Astrocyte (in vitro differentiated cells and primary cell): ENCODE measurements around the gene GRK5. TPM values are rescaled to one million over a fixed set of nuclear protein-coding genes. Genes with fewer than 3 reads are reported as not detected.

Experiments
- DNase-seq: peaks from one replicate; pipeline ENCODE4 v3.0.0-alpha.2; 2010; ENCODE audit warnings: low read depth
- FAIRE-seq: peaks from 2 replicates; lab custom pipeline; 2011; peaks lifted over from hg19 to GRCh38; lab: Jason Lieb, UNC
- H2AFZ ChIP-seq: 2 replicates; pipeline ENCODE4 v1.6.0; 2012; ENCODE audit warnings: low read depth, low read length, inconsistent platforms
- H3K27ac ChIP-seq: 2 replicates; pipeline ENCODE4 v1.5.1; 2011; ENCODE audit warnings: low read depth, low read length, inconsistent platforms
- H3K27me3 ChIP-seq: 2 replicates; pipeline ENCODE4 v1.6.0; 2011; ENCODE audit warnings: low read length, inconsistent platforms; ENCODE audit not compliant: insufficient read depth
- H3K36me3 ChIP-seq: 2 replicates; pipeline ENCODE4 v1.5.1; 2011; ENCODE audit warnings: low read length, inconsistent platforms; ENCODE audit not compliant: insufficient read depth
- H3K4me1 ChIP-seq: 2 replicates; pipeline ENCODE4 v1.5.1; 2011; ENCODE audit warnings: low read length, inconsistent platforms; ENCODE audit not compliant: insufficient read depth
- H3K4me2 ChIP-seq: 2 replicates; pipeline ENCODE4 v1.6.0; 2012; ENCODE audit warnings: low read length, inconsistent platforms
- H3K4me3 ChIP-seq: 2 replicates; pipeline ENCODE4 v1.5.1; 2011; ENCODE audit warnings: low read depth, mild to moderate bottlenecking, low read length, inconsistent platforms; ENCODE audit not compliant: insufficient read depth
- H3K79me2 ChIP-seq: 2 replicates; pipeline ENCODE4 v1.6.0; 2012; ENCODE audit warnings: mild to moderate bottlenecking, low read length, inconsistent platforms; ENCODE audit not compliant: insufficient read depth
- H3K9ac ChIP-seq: 2 replicates; pipeline ENCODE4 v1.6.0; 2012; ENCODE audit warnings: mild to moderate bottlenecking, low read length, inconsistent platforms
- H3K9me3 ChIP-seq: 2 replicates; pipeline ENCODE4 v1.5.1; 2012; ENCODE audit warnings: low read depth, mild to moderate bottlenecking, low read length, inconsistent platforms; ENCODE audit not compliant: insufficient read depth
- H4K20me1 ChIP-seq: 2 replicates; pipeline ENCODE4 v1.6.0; 2012; ENCODE audit warnings: low read length, inconsistent platforms; ENCODE audit not compliant: insufficient read depth
- H3K27ac Mint-ChIP-seq: one replicate; pipeline ENCODE4 v1.8.0; 2021; ENCODE audit warnings: mild to moderate bottlenecking, mixed read lengths; ENCODE audit not compliant: unreplicated experiment
- H3K27me3 Mint-ChIP-seq: one replicate; pipeline ENCODE4 v1.8.0; 2021; ENCODE audit warnings: low read depth, mixed read lengths; ENCODE audit not compliant: unreplicated experiment
- H3K36me3 Mint-ChIP-seq: one replicate; pipeline ENCODE4 v1.8.0; 2021; ENCODE audit warnings: low read depth, mixed read lengths; ENCODE audit not compliant: unreplicated experiment
- H3K4me1 Mint-ChIP-seq: one replicate; pipeline ENCODE4 v1.8.0; 2021; ENCODE audit warnings: low read depth, mixed read lengths; ENCODE audit not compliant: unreplicated experiment
- H3K4me3 Mint-ChIP-seq: one replicate; pipeline ENCODE4 v1.8.0; 2021; ENCODE audit warnings: mild to moderate bottlenecking, moderate library complexity, mixed read lengths; ENCODE audit not compliant: unreplicated experiment
- H3K9me3 Mint-ChIP-seq: one replicate; pipeline ENCODE4 v1.8.0; 2021; ENCODE audit warnings: mild to moderate bottlenecking, mixed read lengths; ENCODE audit not compliant: unreplicated experiment
- EZH2 ChIP-seq: IDR thresholded peaks from 2 replicates; pipeline ENCODE4 v1.6.1; 2012; ENCODE audit warnings: mild to moderate bottlenecking, low read length, inconsistent platforms; ENCODE audit not compliant: insufficient read depth
- total RNA-seq: library from RNA; stranded (reverse); gene quantifications from 2 replicates; pipeline ENCODE4 v1.2.1, GENCODE V29; 2021
- TF ChIP-seq, protein P1 (sequence below): IDR thresholded peaks from 2 replicates; pipeline ENCODE4 v1.5.1; 2011; ENCODE audit warnings: low read depth, mild to moderate bottlenecking, inconsistent platforms, low read length, moderate library complexity; ENCODE audit not compliant: insufficient read depth

GRK5 gene
- total RNA-seq, 1 donor from 2014 or later: 8.5 TPM

GRCh38 chr10:119286516-119286915, 79.1 kb downstream of the GRK5 start:
- Histone ChIP-seq H3K4me3 (no peak overlapping the region), H3K27ac (no peak overlapping the region), H4K20me1 (peaks cover 78% of the 10 kb centered on the region), H3K9me3 (no peaks in the 10 kb centered on the region), H3K36me3 (no peaks in the 10 kb centered on the region), H2AFZ (no peak overlapping the region), H3K4me2 (no peak overlapping the region), H3K9ac (no peak overlapping the region), H3K4me1 (peaks cover under 1% of the 10 kb centered on the region), H3K79me2 (peaks cover 21% of the 10 kb centered on the region), H3K27me3 (no peaks in the 10 kb centered on the region)
- H3K27me3 Mint-ChIP-seq: peaks cover 16% of the 10 kb centered on the region
- H3K4me1 Mint-ChIP-seq: peaks cover 10% of the 10 kb centered on the region
- TF ChIP-seq, protein P1, sequence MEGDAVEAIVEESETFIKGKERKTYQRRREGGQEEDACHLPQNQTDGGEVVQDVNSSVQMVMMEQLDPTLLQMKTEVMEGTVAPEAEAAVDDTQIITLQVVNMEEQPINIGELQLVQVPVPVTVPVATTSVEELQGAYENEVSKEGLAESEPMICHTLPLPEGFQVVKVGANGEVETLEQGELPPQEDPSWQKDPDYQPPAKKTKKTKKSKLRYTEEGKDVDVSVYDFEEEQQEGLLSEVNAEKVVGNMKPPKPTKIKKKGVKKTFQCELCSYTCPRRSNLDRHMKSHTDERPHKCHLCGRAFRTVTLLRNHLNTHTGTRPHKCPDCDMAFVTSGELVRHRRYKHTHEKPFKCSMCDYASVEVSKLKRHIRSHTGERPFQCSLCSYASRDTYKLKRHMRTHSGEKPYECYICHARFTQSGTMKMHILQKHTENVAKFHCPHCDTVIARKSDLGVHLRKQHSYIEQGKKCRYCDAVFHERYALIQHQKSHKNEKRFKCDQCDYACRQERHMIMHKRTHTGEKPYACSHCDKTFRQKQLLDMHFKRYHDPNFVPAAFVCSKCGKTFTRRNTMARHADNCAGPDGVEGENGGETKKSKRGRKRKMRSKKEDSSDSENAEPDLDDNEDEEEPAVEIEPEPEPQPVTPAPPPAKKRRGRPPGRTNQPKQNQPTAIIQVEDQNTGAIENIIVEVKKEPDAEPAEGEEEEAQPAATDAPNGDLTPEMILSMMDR: no peak
- no peak for TF ChIP-seq EZH2
- peaks cover 1% of the 10 kb centered on the region for H3K9me3 Mint-ChIP-seq
- no peak for DNase-seq
- no peak overlapping the region for H3K27ac Mint-ChIP-seq
- H3K4me3 Mint-ChIP-seq: no peak overlapping the region
- H3K36me3 Mint-ChIP-seq: peaks cover 10% of the 10 kb centered on the region
- FAIRE-seq: no peak

GRCh38 chr10:119286983-119287633, 79.7 kb downstream of the GRK5 start:
- H3K79me2 ChIP-seq: peaks cover 21% of the 10 kb centered on the region
- Mint-ChIP-seq H3K4me3 (no peak overlapping the region), H3K4me1 (peaks cover 10% of the 10 kb centered on the region)

More at GRCh38 chr10:119286983-119287633, 79.7 kb downstream of the GRK5 start:
- no peaks in the 10 kb centered on the region for H3K27me3 ChIP-seq
- Mint-ChIP-seq H3K36me3 (peaks cover 6% of the 10 kb centered on the region), H3K9me3 (peaks cover 1% of the 10 kb centered on the region), H3K27ac (no peak overlapping the region), H3K27me3 (peaks cover 14% of the 10 kb centered on the region)
- H3K9ac ChIP-seq: no peak overlapping the region
- no peak overlapping the region for H3K27ac ChIP-seq
- peaks cover 76% of the 10 kb centered on the region for H4K20me1 ChIP-seq
- DNase-seq: no peak
- H3K36me3 ChIP-seq: no peaks in the 10 kb centered on the region
- H3K4me3 ChIP-seq: no peak overlapping the region
- no peak for TF ChIP-seq EZH2
- TF ChIP-seq, protein P1: no peak
- no peaks in the 10 kb centered on the region for H3K9me3 ChIP-seq
- no peak overlapping the region for H2AFZ ChIP-seq
- no peak overlapping the region for H3K4me2 ChIP-seq
- H3K4me1 ChIP-seq: no peaks in the 10 kb centered on the region
- FAIRE-seq: no peak
